Esophagus squamous epithelium (tissue), 5 donors: ENCODE measurements around the gene DGKD. TPM values are rescaled to one million over a fixed set of nuclear protein-coding genes. Genes with fewer than 3 reads are reported as not detected.

Experiments
- DNase-seq: peaks from one replicate; lab custom pipeline; 2025; lab: John Stamatoyannopoulos, UW
- H3K27ac ChIP-seq, 4 donors: fragments of 200-600 bp; sonication (generic); one replicate each; pipeline ENCODE4 v1.5.1; 2016 to 2019; ENCODE audit warnings: mild to moderate bottlenecking in 1 of 4
- H3K27me3 ChIP-seq, 4 donors: fragments of 200-600 bp; sonication (generic); 1 replicate in 3 of 4; 2 replicates in 1 of 4; pipeline versions ENCODE4 v1.5.1 to v1.6.0; 2017 to 2021; ENCODE audit warnings: antibody characterized with exemption in 1 of 4
- H3K36me3 ChIP-seq, 3 donors: fragments of 200-600 bp; sonication (generic); one replicate each; pipeline ENCODE4 v1.5.1; 2016 to 2019
- H3K4me1 ChIP-seq, 3 donors: fragments of 200-600 bp; sonication (generic); one replicate each; pipeline ENCODE4 v1.5.1; 2017 to 2019
- H3K4me3 ChIP-seq, 4 donors: fragments of 200-600 bp; sonication (generic); 1 replicate in 3 of 4; 2 replicates in 1 of 4; pipeline ENCODE4 v1.5.1; 2016 to 2019; ENCODE audit warnings: mild to moderate bottlenecking in 2 of 4, moderate library complexity in 1 of 4
- H3K9me3 ChIP-seq, 3 donors: fragments of 200-600 bp; sonication (generic); one replicate each; pipeline ENCODE4 v1.5.1; 2016 to 2019
- POLR2A ChIP-seq, 4 donors: fragments of 450-650 bp; IDR thresholded peaks; one replicate each; pipeline ENCODE4 v1.6.1; 2017; ENCODE audit warnings: antibody characterized with exemption in 4 of 4, mild to moderate bottlenecking in 4 of 4, moderate library complexity in 3 of 4
- WGBS, 2 donors: methylation state at CpG; one replicate each; pipeline ENCODE4 v1.1.5; 2018; 5-methylcytosine and 5-hydroxymethylcytosine counted together
- intact Hi-C: fragments of 100-400 bp; cut with DNase I; formaldehyde crosslinking; loops from one replicate; pipeline ENCODE4 v1.15.0; 2022
- total RNA-seq, 4 donors: library from RNA; depleted of rRNA; stranded (reverse); fragments of >200 nt; gene quantifications; one replicate each; pipeline ENCODE4 v1.1.0, GENCODE V29; 2016
- TF ChIP-seq, protein P1 (sequence below), 6 experiments: fragments of 450-650 bp in 4 of 6; fragments of 200-600 bp in 2 of 6; sonication (generic) in 2 of 6; IDR thresholded peaks; one replicate each; pipeline ENCODE4 v1.5.1; 2016 to 2019; ENCODE audit warnings: antibody characterized with exemption in 6 of 6, mild to moderate bottlenecking in 4 of 6, moderate library complexity in 4 of 6
- donor health status: DM: yes; HTN: yes; CAD: no.

The DGKD gene
- total RNA-seq, 4 donors from 2014 or later: 2.3 to 10.9 (median 4.2) TPM

DNA sequence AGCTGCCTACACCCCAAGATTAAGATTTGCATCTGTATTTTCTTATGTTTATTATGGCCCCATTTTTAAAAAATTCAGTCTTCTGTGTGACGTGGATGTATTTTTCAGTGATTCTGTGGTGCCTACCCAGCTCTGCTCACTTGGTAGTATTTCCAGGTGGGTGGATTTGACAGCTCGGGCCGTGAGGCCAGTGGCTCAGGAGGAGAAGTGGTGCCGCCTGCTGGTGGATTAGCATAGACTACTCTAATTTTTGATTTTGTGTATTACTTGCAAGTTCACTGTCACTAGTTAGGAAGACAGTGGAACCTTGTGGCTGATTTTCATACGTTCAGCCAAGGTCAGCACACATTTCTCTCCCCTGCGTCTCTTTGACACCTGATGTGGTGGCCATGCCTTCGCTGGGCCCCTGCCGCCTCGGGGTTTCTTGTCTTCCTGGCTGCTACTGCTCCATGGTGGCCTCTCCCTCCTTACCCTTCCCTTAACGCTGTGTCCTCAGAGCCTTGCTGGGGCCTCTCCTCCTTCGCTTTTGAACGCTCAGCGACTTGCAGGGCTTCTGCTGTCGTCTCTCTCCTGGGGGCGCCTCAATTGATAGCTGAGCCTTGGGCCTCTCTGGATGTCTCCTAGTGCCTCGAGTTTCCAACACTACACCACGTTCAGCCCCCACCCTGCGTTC lies 89.4 kb downstream of the DGKD start:
- Histone ChIP-seq H3K4me1 (peaks cover 0 to 12% (median 0%) of the 10 kb centered on the region in 3 donors), H3K27me3 (no peaks in the 10 kb centered on the region), H3K27ac (no peak overlapping the region), H3K9me3 (no peaks in the 10 kb centered on the region), H3K4me3 (no peak overlapping the region), H3K36me3 (peaks cover 0 to 75% (median 0%) of the 10 kb centered on the region in 3 donors)
- WGBS, 2 donors: 55 to 58% methylated on average over 18 of the region's 18 CpGs
- TF ChIP-seq, protein P1, sequence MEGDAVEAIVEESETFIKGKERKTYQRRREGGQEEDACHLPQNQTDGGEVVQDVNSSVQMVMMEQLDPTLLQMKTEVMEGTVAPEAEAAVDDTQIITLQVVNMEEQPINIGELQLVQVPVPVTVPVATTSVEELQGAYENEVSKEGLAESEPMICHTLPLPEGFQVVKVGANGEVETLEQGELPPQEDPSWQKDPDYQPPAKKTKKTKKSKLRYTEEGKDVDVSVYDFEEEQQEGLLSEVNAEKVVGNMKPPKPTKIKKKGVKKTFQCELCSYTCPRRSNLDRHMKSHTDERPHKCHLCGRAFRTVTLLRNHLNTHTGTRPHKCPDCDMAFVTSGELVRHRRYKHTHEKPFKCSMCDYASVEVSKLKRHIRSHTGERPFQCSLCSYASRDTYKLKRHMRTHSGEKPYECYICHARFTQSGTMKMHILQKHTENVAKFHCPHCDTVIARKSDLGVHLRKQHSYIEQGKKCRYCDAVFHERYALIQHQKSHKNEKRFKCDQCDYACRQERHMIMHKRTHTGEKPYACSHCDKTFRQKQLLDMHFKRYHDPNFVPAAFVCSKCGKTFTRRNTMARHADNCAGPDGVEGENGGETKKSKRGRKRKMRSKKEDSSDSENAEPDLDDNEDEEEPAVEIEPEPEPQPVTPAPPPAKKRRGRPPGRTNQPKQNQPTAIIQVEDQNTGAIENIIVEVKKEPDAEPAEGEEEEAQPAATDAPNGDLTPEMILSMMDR (IDR thresholded peaks at IDR 0.05): peak; percentile 69 to 92 (median 86)
- no peak for TF ChIP-seq POLR2A (IDR thresholded peaks at IDR 0.05)
- DNase-seq: no peak
- intact Hi-C loops: loop anchor here (10.0 kb wide), 2 partner anchors 89 to 149 kb away; partner anchors contain the start of gene DGKD

DNA sequence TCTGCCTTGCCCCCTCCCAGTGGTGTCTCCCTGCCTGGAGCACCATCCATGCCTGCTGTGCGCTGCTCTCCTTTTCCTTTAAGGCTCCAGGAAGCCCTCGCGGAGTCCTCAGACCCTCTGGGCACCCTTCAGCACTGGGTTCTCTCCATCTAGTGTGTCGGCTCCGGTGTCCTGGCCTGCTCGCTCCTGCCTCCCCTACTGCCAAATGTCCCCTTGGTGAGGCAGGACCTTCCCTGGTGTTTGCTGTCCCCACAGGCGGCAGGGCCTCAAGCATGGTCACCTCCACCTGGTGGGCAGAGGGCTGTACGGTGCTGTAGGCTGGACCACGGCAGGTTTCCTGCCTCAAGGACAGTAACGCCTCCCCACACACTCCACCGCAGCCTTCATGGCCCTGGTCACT lies 90.2 kb downstream of the DGKD start:
- TF ChIP-seq POLR2A (IDR thresholded peaks at IDR 0.05): no peak
- TF ChIP-seq, protein P1 (IDR thresholded peaks at IDR 0.05): no peak
- intact Hi-C loops: loop anchor here (10.0 kb wide), 2 partner anchors 90 to 150 kb away; partner anchors contain the start of gene DGKD
- Histone ChIP-seq H3K4me3 (no peak overlapping the region), H3K4me1 (peaks cover 0 to 20% (median 0%) of the 10 kb centered on the region in 3 donors), H3K36me3 (peaks cover 0 to 75% (median 0%) of the 10 kb centered on the region in 3 donors), H3K27me3 (no peaks in the 10 kb centered on the region), H3K9me3 (no peaks in the 10 kb centered on the region), H3K27ac (no peak overlapping the region)
- WGBS, 2 donors: 89 to 94% methylated on average over 5 to 6 of the region's 11 CpGs
- no peak for DNase-seq

DNA sequence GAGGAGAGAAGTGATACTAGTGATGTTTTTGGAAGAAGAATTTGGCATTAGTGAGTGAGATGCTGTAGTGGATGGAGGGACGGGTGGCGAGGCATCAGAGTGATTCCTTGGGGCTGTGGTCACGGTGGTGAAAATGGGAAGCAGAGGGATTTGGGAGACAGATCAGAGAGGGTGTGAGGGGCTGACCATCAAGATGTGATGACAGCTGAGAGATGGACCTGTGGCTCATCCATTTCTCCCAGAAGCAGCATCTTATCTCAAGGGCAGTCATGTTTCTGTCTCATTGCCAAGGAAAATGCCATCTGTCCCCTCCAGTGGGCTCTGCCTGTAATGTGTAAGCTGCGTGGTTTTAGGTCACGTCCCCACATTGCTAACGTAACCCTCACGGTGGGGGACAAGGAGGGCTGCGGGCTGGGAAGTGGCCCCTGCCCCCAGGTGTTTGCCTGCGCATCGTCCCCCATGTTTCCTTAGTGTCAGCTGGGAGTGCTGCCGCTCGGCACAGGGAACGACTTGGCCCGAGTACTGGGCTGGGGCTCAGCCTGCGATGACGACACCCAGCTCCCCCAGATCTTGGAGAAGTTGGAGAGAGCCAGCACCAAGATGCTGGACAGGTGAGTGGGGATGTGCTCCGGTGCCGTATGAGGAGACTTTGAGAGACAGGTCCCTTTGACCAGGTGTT lies 91.0 kb downstream of the DGKD start:
- no peaks in the 10 kb centered on the region for H3K9me3 ChIP-seq
- H3K4me1 ChIP-seq: peaks cover 0 to 20% (median 0%) of the 10 kb centered on the region in 3 donors
- TF ChIP-seq POLR2A (IDR thresholded peaks at IDR 0.05): no peak
- TF ChIP-seq, protein P1 (IDR thresholded peaks at IDR 0.05): no peak
- intact Hi-C loops: loop anchor here (10.0 kb wide), 2 partner anchors 90 to 150 kb away; partner anchors contain the start of gene DGKD
- WGBS, 2 donors: 93 to 94% methylated on average over 3 to 8 of the region's 18 CpGs
- H3K36me3 ChIP-seq: peaks cover 0 to 80% (median 4%) of the 10 kb centered on the region in 3 donors
- H3K27me3 ChIP-seq: no peaks in the 10 kb centered on the region
- DNase-seq: no peak
- H3K27ac ChIP-seq: no peak overlapping the region
- H3K4me3 ChIP-seq: no peak overlapping the region

DNA sequence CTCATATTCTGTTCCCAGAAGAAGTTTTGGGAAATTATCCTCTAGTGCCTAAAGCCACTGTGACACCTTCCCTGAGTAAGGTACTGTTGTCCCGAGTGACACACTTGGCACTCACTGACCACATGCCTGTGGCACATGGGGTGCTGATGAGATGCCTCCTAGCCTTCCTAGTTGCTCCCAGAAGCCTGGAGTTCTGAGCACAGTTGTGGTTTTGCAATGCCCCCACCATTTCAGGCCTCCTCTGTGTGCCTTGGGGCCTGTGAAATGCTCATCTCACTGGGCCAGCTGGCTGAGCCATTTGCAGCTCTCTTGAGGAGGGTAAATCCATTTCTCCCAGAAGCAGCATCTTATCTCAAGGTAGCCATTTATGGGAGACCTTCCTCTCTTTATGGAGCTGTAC lies 91.8 kb downstream of the DGKD start:
- Histone ChIP-seq H3K36me3 (peaks cover 0 to 82% (median 10%) of the 10 kb centered on the region in 3 donors), H3K4me1 (peaks cover 0 to 20% (median 0%) of the 10 kb centered on the region in 3 donors), H3K4me3 (no peak overlapping the region), H3K27me3 (no peaks in the 10 kb centered on the region), H3K9me3 (no peaks in the 10 kb centered on the region), H3K27ac (no peak overlapping the region)
- 85 to 89% methylated on average over 1 of the region's 1 CpG for WGBS, 2 donors
- TF ChIP-seq, protein P1 (IDR thresholded peaks at IDR 0.05): no peak
- TF ChIP-seq POLR2A (IDR thresholded peaks at IDR 0.05): no peak
- intact Hi-C loops: loop anchor here (10.0 kb wide), 2 partner anchors 91 to 151 kb away; partner anchors contain the start of gene DGKD
- DNase-seq: no peak
